Natural killer cell (primary cell): ENCODE results near the gene KIRREL1. TPM values are rescaled to one million over a fixed set of nuclear protein-coding genes. Genes with fewer than 3 reads are reported as not detected.

Source experiments
- ATAC-seq, 3 donors: fragments of 150-1000 bp in 2 of 3; fragments of 200-7000 bp in 1 of 3; cut with Tn5 transposase; 1 replicate in 1 of 3; 2 replicates in 2 of 3; pipeline ENCODE4 v1.10.0; 2021; ENCODE audit warnings: mild to moderate bottlenecking in 2 of 3, moderate library complexity in 2 of 3
- DNase-seq, 2 donors: peaks; one replicate each; pipeline versions ENCODE4 v3.0.0 to v3.0.0-alpha.2; 2013 to 2021; ENCODE audit warnings: mixed read lengths in 1 of 2
- H3K27ac ChIP-seq: one replicate; pipeline ENCODE4 v1.5.1; 2013; ENCODE audit warnings: mild to moderate bottlenecking, low read length
- H3K27me3 ChIP-seq: one replicate; pipeline ENCODE4 v1.6.1; 2013; ENCODE audit warnings: low read length; ENCODE audit not compliant: control insufficient read depth, insufficient read depth
- H3K36me3 ChIP-seq: one replicate; pipeline ENCODE4 v1.6.1; 2013; ENCODE audit warnings: low read length; ENCODE audit not compliant: control insufficient read depth, insufficient read depth
- H3K4me1 ChIP-seq: one replicate; pipeline ENCODE4 v1.6.1; 2013; ENCODE audit warnings: low read length; ENCODE audit not compliant: control insufficient read depth, insufficient read depth
- H3K4me3 ChIP-seq: one replicate; pipeline ENCODE4 v1.5.1; 2013; ENCODE audit warnings: low read length
- H3K9me3 ChIP-seq: one replicate; pipeline ENCODE4 v1.6.1; 2013; ENCODE audit warnings: low read length; ENCODE audit not compliant: control insufficient read depth, insufficient read depth
- H3K27ac Mint-ChIP-seq, 2 donors: one replicate each; pipeline ENCODE4 v1.8.0; 2022; ENCODE audit warnings: mild to moderate bottlenecking in 2 of 2, mixed read lengths in 2 of 2, moderate library complexity in 1 of 2
- H3K27me3 Mint-ChIP-seq, 2 donors: one replicate each; pipeline ENCODE4 v1.8.0; 2022; ENCODE audit warnings: low read depth in 2 of 2, mixed read lengths in 2 of 2
- H3K36me3 Mint-ChIP-seq: one replicate; pipeline ENCODE4 v1.8.0; 2022; ENCODE audit warnings: mixed read lengths
- H3K4me1 Mint-ChIP-seq, 2 donors: one replicate each; pipeline ENCODE4 v1.8.0; 2022; ENCODE audit warnings: mixed read lengths in 2 of 2
- H3K4me3 Mint-ChIP-seq: one replicate; pipeline ENCODE4 v1.8.0; 2022; ENCODE audit warnings: mild to moderate bottlenecking, moderate library complexity, mixed read lengths
- H3K9me3 Mint-ChIP-seq, 2 donors: one replicate each; pipeline ENCODE4 v1.8.0; 2022; ENCODE audit warnings: mixed read lengths in 2 of 2
- CTCF ChIP-seq: fragments of 200-600 bp; IDR thresholded peaks from one replicate; pipeline ENCODE4 v1.8.0; 2022; ENCODE audit warnings: antibody characterized with exemption
- WGBS: methylation state at CpG from one replicate; pipeline ENCODE4 v1.1.7; 2013; ENCODE audit warnings: missing lambda C conversion rate; ENCODE audit not compliant: insufficient coverage; 5-methylcytosine and 5-hydroxymethylcytosine counted together
- intact Hi-C: fragments of 100-400 bp; cut with micrococcal nuclease; formaldehyde crosslinking; loops from one replicate; pipeline ENCODE4 v1.14.2; 2022
- total RNA-seq, 4 donors: library from RNA; stranded (reverse); fragments of 120-200 nt in 1 of 4; gene quantifications; one replicate each; pipeline versions ENCODE4 v1.2.3 to v1.2.4, GENCODE V29; 2013 to 2022

Gene KIRREL1
- total RNA-seq, 3 donors from 2014 or later (not counting 1 experiment from before 2014, with no cell fraction given), result not detected

- ATAC-seq (no peak), DNase-seq (no peak)
- Mint-ChIP-seq H3K9me3 (no peaks in the 10 kb centered on the region), H3K36me3 (no peaks in the 10 kb centered on the region), H3K27me3 (peaks cover 9 to 13% of the 10 kb centered on the region in 2 donors), H3K4me1 (no peaks in the 10 kb centered on the region), H3K4me3 (no peak overlapping the region), H3K27ac (no peak overlapping the region)
- Histone ChIP-seq H3K36me3 (no peaks in the 10 kb centered on the region), H3K4me3 (no peak overlapping the region), H3K27ac (no peak overlapping the region), H3K27me3 (no peaks in the 10 kb centered on the region), H3K9me3 (no peaks in the 10 kb centered on the region), H3K4me1 (no peaks in the 10 kb centered on the region)
- intact Hi-C loops, result no loop called here
- TF ChIP-seq CTCF, result no peak
These were observed 59.8 kb downstream of the KIRREL1 start for GRCh38 chr1:158053276-158053675.

GRCh38 chr1:158054721-158055120 is 61.3 kb downstream of the KIRREL1 start:
- H3K27me3 ChIP-seq, result no peaks in the 10 kb centered on the region
- H3K9me3 ChIP-seq, result no peaks in the 10 kb centered on the region
- Mint-ChIP-seq H3K4me1 (no peaks in the 10 kb centered on the region), H3K27me3 (peaks cover 9 to 15% of the 10 kb centered on the region in 2 donors), H3K27ac (no peak overlapping the region), H3K4me3 (no peak overlapping the region), H3K36me3 (no peaks in the 10 kb centered on the region), H3K9me3 (no peaks in the 10 kb centered on the region)
- DNase-seq (no peak), ATAC-seq (no peak)
- no peak overlapping the region for H3K27ac ChIP-seq
- 100% methylated on average over 2 of the region's 4 CpGs for WGBS
- intact Hi-C loops, result no loop called here
- TF ChIP-seq CTCF, result no peak
- H3K4me3 ChIP-seq, result no peak overlapping the region
- no peaks in the 10 kb centered on the region for H3K36me3 ChIP-seq
- H3K4me1 ChIP-seq, result no peaks in the 10 kb centered on the region

DNA sequence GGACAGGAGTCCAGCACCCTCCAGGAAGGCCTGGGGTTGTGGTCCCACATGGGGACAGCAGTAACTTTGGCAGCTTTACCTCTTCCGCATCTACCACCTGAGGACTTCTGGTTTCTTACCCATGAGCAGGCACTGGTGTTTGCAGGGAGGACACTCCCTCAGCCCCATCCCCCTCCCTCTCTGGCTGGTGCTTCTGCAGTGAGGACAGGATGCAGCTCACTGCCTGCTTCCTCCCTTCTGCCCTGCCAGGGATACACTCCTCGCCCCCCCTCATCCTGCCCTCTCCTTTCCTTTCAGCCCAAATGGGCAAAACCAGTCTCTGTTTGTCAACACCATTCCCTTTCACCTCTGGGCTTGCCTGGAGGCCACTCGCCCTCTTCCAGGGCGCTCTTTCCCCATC is 62.4 kb downstream of the KIRREL1 start:
- Mint-ChIP-seq H3K4me3 (no peak overlapping the region), H3K27ac (no peak overlapping the region), H3K36me3 (no peaks in the 10 kb centered on the region), H3K9me3 (no peaks in the 10 kb centered on the region), H3K27me3 (peaks cover 10 to 21% of the 10 kb centered on the region in 2 donors), H3K4me1 (no peaks in the 10 kb centered on the region)
- Histone ChIP-seq H3K27ac (no peak overlapping the region), H3K4me1 (no peaks in the 10 kb centered on the region), H3K4me3 (no peak overlapping the region), H3K36me3 (no peaks in the 10 kb centered on the region), H3K27me3 (no peaks in the 10 kb centered on the region), H3K9me3 (no peaks in the 10 kb centered on the region)
- no peak for TF ChIP-seq CTCF
- 47% methylated on average over 4 of the region's 4 CpGs for WGBS
- intact Hi-C loops, result no loop called here
- ATAC-seq, result no peak
- no peak for DNase-seq

- Mint-ChIP-seq H3K4me3 (no peak overlapping the region), H3K27me3 (peaks cover 16 to 25% of the 10 kb centered on the region in 2 donors), H3K4me1 (no peaks in the 10 kb centered on the region), H3K27ac (no peak overlapping the region), H3K9me3 (no peaks in the 10 kb centered on the region), H3K36me3 (no peaks in the 10 kb centered on the region)
- no peak for DNase-seq
- ATAC-seq, result no peak
- Histone ChIP-seq H3K36me3 (no peaks in the 10 kb centered on the region), H3K27me3 (no peaks in the 10 kb centered on the region), H3K27ac (no peak overlapping the region), H3K9me3 (no peaks in the 10 kb centered on the region), H3K4me3 (no peak overlapping the region), H3K4me1 (no peaks in the 10 kb centered on the region)
- no peak for TF ChIP-seq CTCF
- intact Hi-C loops, result no loop called here
- WGBS, result 85% methylated on average over 5 of the region's 5 CpGs
These were observed 63.1 kb downstream of the KIRREL1 start for GRCh38 chr1:158056498-158056897.
